Measurements from ENCODE around the gene ALK. TPM values are rescaled to one million over a fixed set of nuclear protein-coding genes. Genes with fewer than 3 reads are reported as not detected.
"Not testable (repeated sequence)": the region's sequence is repeated elsewhere in the genome, so short reads cannot be mapped to it uniquely, and the experiment has no call there.

Gene ALK
- total RNA-seq, 1 experiment from 2014 or later = not detected

- no peaks in the 10 kb centered on the region for H3K36me3 ChIP-seq
- H3K27me3 ChIP-seq = no peaks in the 10 kb centered on the region
- no peaks in the 10 kb centered on the region for H3K9me3 ChIP-seq
- no peak for DNase-seq
- no peak overlapping the region for H3K4me3 ChIP-seq
Measured at GRCh38 chr2:29761278-29761677, 160.1 kb downstream of the ALK start.

- H3K36me3 ChIP-seq = no peaks in the 10 kb centered on the region
- H3K4me3 ChIP-seq = no peak overlapping the region
- H3K27me3 ChIP-seq = no peaks in the 10 kb centered on the region
- no peaks in the 10 kb centered on the region for H3K9me3 ChIP-seq
- DNase-seq = no peak
Measured at GRCh38 chr2:29760008-29760407, 161.4 kb downstream of the ALK start.

GRCh38 chr2:29759360-29759759 lies 162.0 kb downstream of the ALK start:
- no peaks in the 10 kb centered on the region for H3K27me3 ChIP-seq
- no peak overlapping the region for H3K4me3 ChIP-seq
- H3K9me3 ChIP-seq = no peaks in the 10 kb centered on the region
- H3K36me3 ChIP-seq = no peaks in the 10 kb centered on the region
- no peak for DNase-seq

DNA sequence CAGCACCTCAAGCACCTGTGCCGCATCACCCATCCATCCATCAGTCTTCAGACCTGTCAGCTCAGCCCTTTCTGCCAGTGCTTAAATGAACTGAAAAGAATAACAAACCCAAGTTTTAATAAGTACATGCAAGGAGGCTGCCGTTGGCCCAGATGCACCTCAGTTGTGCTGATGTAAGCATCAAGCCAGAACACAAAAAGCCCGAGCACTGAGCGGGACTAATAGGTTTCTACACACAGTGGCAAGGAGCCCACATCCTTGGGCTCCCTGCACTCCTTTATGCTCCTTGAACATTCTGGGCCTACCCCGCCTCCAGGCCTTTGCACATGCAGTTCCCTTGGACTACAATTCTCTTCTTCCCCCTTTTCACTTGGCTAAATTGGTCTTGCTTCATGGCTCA lies 165.6 kb downstream of the ALK start:
- no peaks in the 10 kb centered on the region for H3K9me3 ChIP-seq
- H3K27me3 ChIP-seq = no peaks in the 10 kb centered on the region
- H3K36me3 ChIP-seq = no peaks in the 10 kb centered on the region
- H3K4me3 ChIP-seq = no peak overlapping the region
- no peak for DNase-seq

GRCh38 chr2:29755233-29755632 lies 166.2 kb downstream of the ALK start:
- no peaks in the 10 kb centered on the region for H3K9me3 ChIP-seq
- no peaks in the 10 kb centered on the region for H3K36me3 ChIP-seq
- DNase-seq = no peak
- H3K4me3 ChIP-seq = no peak overlapping the region
- H3K27me3 ChIP-seq = no peaks in the 10 kb centered on the region

DNA sequence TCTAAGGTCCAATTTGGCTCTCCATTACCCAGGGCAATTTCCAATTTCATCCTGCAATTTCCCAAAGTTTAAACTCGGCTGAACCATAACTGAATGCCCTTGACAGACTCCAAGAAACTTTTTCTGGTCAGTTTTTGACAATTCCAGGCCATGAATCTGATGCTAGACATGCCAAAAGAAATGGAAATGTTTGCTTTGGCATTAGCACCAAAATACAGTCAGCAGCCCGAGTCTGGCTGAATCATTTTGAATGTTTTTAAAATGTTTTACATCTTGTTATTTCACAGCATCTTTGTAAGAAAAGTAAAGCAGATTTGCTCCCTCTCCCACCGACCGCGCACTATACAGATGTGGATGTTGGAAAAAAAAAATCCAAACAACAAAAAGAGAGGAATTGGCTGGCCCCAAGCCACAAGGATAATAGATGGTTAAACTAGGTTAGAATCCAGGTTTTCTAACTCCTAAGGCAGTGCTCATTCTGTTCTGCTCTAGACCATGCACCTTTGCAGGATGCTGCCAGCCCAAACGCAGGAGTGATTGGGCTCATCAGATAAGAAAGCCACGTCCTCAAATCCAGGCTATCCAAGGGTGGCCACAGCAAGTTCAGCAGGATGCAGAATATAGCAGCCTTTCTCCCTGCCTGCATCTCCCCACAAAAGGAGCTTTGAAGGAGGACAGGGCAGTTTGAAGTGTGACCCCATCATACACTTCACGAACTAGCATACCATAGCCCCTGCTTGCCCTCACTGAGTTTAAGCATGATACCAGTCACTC lies 167.5 kb downstream of the ALK start:
- peak; percentile 27 for DNase-seq
- Histone ChIP-seq H3K36me3 (no peaks in the 10 kb centered on the region), H3K4me3 (no peak overlapping the region), H3K27me3 (no peaks in the 10 kb centered on the region), H3K9me3 (no peaks in the 10 kb centered on the region)

DNA sequence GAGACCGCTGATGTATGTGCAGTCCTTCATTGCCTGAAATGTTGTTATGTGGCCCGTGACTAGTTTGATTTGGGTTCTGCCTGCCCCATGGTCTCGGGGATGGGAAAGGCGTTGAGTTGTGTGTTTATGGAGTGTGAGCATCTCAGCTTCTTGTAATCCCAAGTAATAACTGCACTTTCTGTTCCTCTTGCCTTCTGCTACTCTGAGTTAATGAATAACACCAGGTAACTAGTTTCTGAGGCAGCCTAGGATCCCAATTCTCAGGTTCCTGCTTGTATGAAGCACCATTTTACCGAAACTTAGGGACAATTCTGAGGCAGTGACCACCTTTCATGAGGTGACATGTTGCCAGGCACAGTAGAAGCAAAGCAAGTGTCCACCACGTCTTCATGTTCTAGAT lies 170.0 kb downstream of the ALK start:
- H3K27me3 ChIP-seq = no peaks in the 10 kb centered on the region
- H3K4me3 ChIP-seq = no peak overlapping the region
- no peak for DNase-seq
- no peaks in the 10 kb centered on the region for H3K36me3 ChIP-seq
- H3K9me3 ChIP-seq = no peaks in the 10 kb centered on the region

- not testable (repeated sequence) for H3K27me3 ChIP-seq, H3K36me3 ChIP-seq, DNase-seq, H3K4me3 ChIP-seq, H3K9me3 ChIP-seq
Measured at GRCh38 chr2:29750463-29750862, 170.9 kb downstream of the ALK start.

DNA sequence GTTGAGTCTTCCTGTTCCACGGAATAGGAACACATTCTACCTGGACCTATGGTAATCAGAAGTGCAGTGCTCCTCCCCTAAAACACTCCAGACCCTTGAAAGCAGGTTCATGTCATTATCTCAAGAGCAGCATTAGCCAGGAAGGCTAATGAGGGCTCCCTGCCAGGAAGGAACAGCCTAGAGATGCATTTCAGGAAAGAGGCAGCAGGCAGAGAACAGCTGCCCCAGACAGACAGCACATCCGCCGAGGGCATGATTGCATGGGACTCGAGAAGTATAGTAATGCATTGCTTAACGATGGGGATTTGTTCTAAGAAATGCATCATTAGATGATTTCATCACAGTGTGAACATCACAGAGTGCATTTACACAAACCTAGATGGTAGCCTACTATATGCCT lies 171.5 kb downstream of the ALK start:
- H3K36me3 ChIP-seq = no peaks in the 10 kb centered on the region
- H3K4me3 ChIP-seq = no peak overlapping the region
- no peak for DNase-seq
- no peaks in the 10 kb centered on the region for H3K27me3 ChIP-seq
- H3K9me3 ChIP-seq = no peaks in the 10 kb centered on the region

DNA sequence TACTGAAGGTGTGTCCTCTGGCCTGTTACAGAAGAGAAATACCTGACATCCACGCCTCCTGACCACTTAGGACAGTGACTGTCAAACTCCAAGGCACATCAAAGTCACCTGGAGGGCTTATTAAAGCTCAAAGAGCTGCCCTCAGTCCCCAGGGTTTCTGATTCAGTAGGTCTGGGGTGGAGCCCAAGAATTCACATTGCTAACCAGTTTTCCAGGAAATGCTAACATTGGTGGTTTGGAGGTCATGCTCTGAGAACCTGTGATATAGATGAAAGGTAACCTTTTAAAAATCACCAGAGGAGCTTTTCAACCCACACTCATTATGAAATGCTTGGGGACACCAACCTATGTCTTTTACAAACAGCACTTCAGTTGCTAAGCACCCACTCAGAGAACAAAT lies 172.3 kb downstream of the ALK start:
- H3K4me3 ChIP-seq = no peak overlapping the region
- H3K9me3 ChIP-seq = no peaks in the 10 kb centered on the region
- no peaks in the 10 kb centered on the region for H3K36me3 ChIP-seq
- H3K27me3 ChIP-seq = no peaks in the 10 kb centered on the region
- DNase-seq = no peak

DNA sequence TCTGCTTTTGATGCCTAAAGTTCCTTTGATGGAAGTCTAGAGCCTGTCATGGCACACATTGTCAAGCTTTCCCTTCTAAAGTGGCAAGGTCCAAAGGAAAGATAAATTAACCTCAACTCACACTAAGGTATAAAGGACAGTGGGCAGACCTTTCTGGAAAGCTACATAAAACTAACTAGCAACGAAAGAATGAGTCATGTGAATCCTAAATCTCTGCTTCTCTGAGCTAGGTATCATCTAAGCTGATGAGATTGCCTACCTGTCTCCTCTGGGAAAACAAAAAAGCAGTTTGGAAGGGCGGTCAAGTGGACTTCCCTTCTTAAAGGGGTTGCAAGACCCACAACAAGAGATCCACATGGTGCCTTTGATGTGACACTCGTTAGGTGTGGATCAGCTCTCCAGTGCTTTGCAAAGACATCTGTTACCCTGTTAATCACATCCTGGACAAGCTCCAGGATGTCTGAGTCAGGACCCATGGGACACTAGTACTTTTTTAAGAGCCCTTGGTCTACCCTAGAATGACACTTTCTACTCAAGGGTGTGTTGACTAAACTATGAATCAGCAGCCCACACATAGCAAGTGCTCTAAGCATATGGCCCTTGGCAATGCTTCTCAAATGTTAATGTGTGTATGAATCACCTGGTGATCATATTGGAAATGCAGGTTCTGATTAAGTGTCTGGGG lies 173.5 kb downstream of the ALK start:
- DNase-seq = peak; percentile 83

DNA sequence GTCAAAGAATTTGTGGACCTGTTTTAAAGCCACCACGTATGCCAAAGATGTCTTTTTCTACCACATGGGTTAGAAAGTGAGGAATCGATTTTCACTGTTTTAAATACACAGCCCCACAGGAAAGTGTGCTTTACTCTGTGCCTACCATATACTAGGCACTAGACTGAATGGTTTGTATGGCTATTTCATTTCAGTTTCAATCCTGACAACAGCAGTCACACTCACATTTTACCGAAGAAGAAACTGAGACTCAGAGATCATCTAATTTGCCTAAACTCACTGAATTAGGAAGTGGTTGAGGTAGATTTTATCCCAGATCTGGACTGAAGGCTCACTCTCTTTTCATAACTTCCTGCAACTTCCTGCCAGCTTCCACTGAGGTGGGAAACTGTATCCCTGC lies 176.4 kb downstream of the ALK start:
- H3K9me3 ChIP-seq = no peaks in the 10 kb centered on the region
- no peaks in the 10 kb centered on the region for H3K27me3 ChIP-seq
- no peak for DNase-seq
- no peaks in the 10 kb centered on the region for H3K36me3 ChIP-seq
- no peak overlapping the region for H3K4me3 ChIP-seq

More for the DNA sequence above, 173.5 kb downstream of the ALK start:
- H3K9me3 ChIP-seq = no peaks in the 10 kb centered on the region
- no peak overlapping the region for H3K4me3 ChIP-seq
- no peaks in the 10 kb centered on the region for H3K36me3 ChIP-seq
- H3K27me3 ChIP-seq = no peaks in the 10 kb centered on the region

DNA sequence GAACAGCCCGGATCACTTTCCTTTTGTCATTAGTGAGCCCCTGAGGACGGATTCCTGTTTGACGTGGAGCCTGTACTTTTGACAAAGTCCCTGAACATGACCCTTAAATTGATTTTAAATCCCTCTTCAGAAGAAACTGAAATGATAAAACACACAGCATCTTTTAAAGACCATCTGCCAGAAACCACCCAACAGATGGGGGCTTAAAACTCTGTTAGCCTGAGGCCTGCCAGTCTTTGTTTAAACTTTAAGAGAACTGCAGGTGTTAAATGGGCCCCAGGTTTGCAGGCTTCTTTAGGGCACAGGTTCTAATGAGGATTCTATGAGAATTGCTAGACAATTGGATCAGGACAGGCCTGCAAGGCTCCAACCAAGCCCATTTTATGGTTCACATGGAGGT lies 177.9 kb downstream of the ALK start:
- no peaks in the 10 kb centered on the region for H3K36me3 ChIP-seq
- no peaks in the 10 kb centered on the region for H3K9me3 ChIP-seq
- no peaks in the 10 kb centered on the region for H3K27me3 ChIP-seq
- no peak for DNase-seq
- H3K4me3 ChIP-seq = no peak overlapping the region

DNA sequence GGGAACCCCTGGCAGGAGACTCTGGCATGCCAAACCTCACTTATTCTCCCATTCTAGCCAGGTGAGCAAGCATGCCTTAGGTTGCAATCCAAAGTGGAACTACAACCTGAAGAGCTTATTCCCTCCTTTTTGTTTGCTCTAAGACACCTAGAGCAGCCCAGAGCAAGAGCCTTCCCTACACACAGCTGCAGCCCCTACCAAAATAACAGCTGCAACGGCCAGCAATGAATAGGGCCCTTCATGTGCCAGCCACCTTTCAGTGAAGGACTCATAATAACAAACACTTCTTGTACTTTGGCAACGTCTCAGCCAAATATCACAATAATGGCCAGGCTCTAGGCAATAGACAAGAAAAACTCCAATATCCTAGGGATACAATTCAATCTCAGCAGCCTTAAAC lies 178.7 kb downstream of the ALK start:
- DNase-seq = no peak
- H3K36me3 ChIP-seq = no peaks in the 10 kb centered on the region
- H3K4me3 ChIP-seq = no peak overlapping the region
- H3K9me3 ChIP-seq = no peaks in the 10 kb centered on the region
- no peaks in the 10 kb centered on the region for H3K27me3 ChIP-seq

GRCh38 chr2:29741132-29741531 lies 180.3 kb downstream of the ALK start:
- H3K36me3 ChIP-seq = no peaks in the 10 kb centered on the region
- DNase-seq = no peak

GRCh38 chr2:29733965-29734364 lies 187.4 kb downstream of the ALK start:
- Histone ChIP-seq H3K27me3 (no peaks in the 10 kb centered on the region), H3K4me3 (no peak overlapping the region), H3K9me3 (no peaks in the 10 kb centered on the region), H3K36me3 (no peaks in the 10 kb centered on the region)
- no peak for DNase-seq

More at GRCh38 chr2:29741132-29741531, 180.3 kb downstream of the ALK start:
- H3K9me3 ChIP-seq = no peaks in the 10 kb centered on the region
- no peaks in the 10 kb centered on the region for H3K27me3 ChIP-seq
- no peak overlapping the region for H3K4me3 ChIP-seq

GRCh38 chr2:29733213-29733612 lies 188.2 kb downstream of the ALK start:
- no peak for DNase-seq
- Histone ChIP-seq H3K9me3 (no peaks in the 10 kb centered on the region), H3K36me3 (no peaks in the 10 kb centered on the region), H3K27me3 (no peaks in the 10 kb centered on the region), H3K4me3 (no peak overlapping the region)

DNA sequence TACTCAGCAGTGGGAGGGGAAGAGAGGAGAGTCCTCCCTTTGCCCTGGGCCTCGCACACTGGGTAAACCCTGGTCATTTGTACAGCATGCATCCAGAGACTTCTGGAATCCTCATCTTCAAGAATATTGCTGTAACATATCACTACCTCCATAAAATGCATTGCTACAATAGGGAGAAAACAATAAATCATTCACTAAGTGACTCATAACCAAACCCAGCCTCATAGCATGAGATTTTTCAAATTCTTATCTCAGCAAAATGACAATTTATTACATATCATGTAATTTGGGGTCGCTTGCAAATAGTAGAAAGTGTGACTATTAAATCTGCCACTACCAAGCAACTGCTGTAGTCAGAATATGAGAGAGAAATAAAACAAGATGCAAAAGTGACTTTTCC lies 189.4 kb downstream of the ALK start:
- no peaks in the 10 kb centered on the region for H3K27me3 ChIP-seq
- H3K36me3 ChIP-seq = no peaks in the 10 kb centered on the region
- H3K9me3 ChIP-seq = no peaks in the 10 kb centered on the region
- no peak for DNase-seq
- H3K4me3 ChIP-seq = no peak overlapping the region

Measured in MG63 (cell line).